HCT116 (cell line): ENCODE measurements around the gene MYO1B.

Experiments used
- EZH2 ChIP-seq: fragments of 200-600 bp; sonication (generic); IDR thresholded peaks from 2 replicates; pipeline ENCODE4 v1.6.1; 2017; ENCODE audit warnings: antibody characterized with exemption, mixed run types
- JUND ChIP-seq: IDR thresholded peaks from 2 replicates; pipeline ENCODE4 v1.6.1; 2012
- POLR2A ChIP-seq: IDR thresholded peaks from 2 replicates; pipeline ENCODE4 v1.7.0; 2011; ENCODE audit warnings: borderline replicate concordance; ENCODE audit not compliant: insufficient read depth, insufficient read length; ENCODE audit errors: extremely low read depth
- POLR2AphosphoS5 ChIP-seq: IDR thresholded peaks from 2 replicates; pipeline ENCODE4 v1.6.1; 2011; ENCODE audit warnings: mild to moderate bottlenecking, low read depth, low read length, moderate library complexity
- ZNF274 ChIP-seq: fragments of 200-500 bp; sonication (Bioruptor generic); IDR thresholded peaks from 2 replicates; pipeline ENCODE4 v1.6.1; 2014; ENCODE audit warnings: mild to moderate bottlenecking, low read depth, low read length, inconsistent platforms
- TF ChIP-seq, protein P1 (sequence below), 3 experiments: fragments of 200-600 bp in 1 of 3; sonication (generic) in 1 of 3; IDR thresholded peaks in 2 of 3; conservative IDR thresholded peaks in 1 of 3; 2 replicates each; pipeline ENCODE4 v1.5.1; 2012 to 2017; ENCODE audit warnings: low read depth in 2 of 3, low read length in 2 of 3, antibody characterized with exemption in 1 of 3, borderline replicate concordance in 1 of 3, control low read depth in 1 of 3, mild to moderate bottlenecking in 1 of 3, mixed read lengths in 1 of 3, mixed run types in 1 of 3, moderate library complexity in 1 of 3; ENCODE audit not compliant: insufficient read depth in 1 of 3
- TF ChIP-seq, protein P2 (sequence below): IDR thresholded peaks from 2 replicates; pipeline ENCODE4 v1.6.1; 2012; ENCODE audit warnings: low read depth
- TF ChIP-seq, protein P3 (sequence below): IDR thresholded peaks from 2 replicates; pipeline ENCODE4 v1.6.1; 2012

DNA sequence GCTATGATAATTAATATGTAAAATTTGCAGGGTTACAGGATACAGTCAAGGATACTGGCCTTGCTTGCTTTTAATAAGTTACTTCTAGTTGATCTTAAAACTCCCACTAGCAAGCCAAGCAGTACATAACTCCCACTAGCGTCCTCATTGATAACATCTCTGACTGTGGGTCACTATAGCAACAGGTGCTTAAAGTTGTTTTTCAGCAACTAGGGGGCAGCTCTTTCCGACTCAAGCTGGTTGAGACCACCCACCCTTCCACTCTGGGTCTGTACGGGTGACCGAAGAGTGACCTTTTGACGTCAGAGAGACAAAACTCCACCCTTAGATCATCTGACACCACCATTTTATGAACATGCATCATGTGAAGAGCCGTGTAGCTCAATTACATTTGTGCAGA is 208.6 kb downstream of the MYO1B start:
- TF ChIP-seq, protein P1, sequence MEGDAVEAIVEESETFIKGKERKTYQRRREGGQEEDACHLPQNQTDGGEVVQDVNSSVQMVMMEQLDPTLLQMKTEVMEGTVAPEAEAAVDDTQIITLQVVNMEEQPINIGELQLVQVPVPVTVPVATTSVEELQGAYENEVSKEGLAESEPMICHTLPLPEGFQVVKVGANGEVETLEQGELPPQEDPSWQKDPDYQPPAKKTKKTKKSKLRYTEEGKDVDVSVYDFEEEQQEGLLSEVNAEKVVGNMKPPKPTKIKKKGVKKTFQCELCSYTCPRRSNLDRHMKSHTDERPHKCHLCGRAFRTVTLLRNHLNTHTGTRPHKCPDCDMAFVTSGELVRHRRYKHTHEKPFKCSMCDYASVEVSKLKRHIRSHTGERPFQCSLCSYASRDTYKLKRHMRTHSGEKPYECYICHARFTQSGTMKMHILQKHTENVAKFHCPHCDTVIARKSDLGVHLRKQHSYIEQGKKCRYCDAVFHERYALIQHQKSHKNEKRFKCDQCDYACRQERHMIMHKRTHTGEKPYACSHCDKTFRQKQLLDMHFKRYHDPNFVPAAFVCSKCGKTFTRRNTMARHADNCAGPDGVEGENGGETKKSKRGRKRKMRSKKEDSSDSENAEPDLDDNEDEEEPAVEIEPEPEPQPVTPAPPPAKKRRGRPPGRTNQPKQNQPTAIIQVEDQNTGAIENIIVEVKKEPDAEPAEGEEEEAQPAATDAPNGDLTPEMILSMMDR (IDR thresholded peaks at IDR 0.05 in 2 of 3, conservative IDR thresholded peaks at IDR 0.05 in 1 of 3; ENCODE audit: borderline replicate concordance in 1 of 3, insufficient read depth in 1 of 3, low read depth in 2 of 3, low read length in 2 of 3): no peak
- TF ChIP-seq POLR2A: no peak
- TF ChIP-seq, protein P2, sequence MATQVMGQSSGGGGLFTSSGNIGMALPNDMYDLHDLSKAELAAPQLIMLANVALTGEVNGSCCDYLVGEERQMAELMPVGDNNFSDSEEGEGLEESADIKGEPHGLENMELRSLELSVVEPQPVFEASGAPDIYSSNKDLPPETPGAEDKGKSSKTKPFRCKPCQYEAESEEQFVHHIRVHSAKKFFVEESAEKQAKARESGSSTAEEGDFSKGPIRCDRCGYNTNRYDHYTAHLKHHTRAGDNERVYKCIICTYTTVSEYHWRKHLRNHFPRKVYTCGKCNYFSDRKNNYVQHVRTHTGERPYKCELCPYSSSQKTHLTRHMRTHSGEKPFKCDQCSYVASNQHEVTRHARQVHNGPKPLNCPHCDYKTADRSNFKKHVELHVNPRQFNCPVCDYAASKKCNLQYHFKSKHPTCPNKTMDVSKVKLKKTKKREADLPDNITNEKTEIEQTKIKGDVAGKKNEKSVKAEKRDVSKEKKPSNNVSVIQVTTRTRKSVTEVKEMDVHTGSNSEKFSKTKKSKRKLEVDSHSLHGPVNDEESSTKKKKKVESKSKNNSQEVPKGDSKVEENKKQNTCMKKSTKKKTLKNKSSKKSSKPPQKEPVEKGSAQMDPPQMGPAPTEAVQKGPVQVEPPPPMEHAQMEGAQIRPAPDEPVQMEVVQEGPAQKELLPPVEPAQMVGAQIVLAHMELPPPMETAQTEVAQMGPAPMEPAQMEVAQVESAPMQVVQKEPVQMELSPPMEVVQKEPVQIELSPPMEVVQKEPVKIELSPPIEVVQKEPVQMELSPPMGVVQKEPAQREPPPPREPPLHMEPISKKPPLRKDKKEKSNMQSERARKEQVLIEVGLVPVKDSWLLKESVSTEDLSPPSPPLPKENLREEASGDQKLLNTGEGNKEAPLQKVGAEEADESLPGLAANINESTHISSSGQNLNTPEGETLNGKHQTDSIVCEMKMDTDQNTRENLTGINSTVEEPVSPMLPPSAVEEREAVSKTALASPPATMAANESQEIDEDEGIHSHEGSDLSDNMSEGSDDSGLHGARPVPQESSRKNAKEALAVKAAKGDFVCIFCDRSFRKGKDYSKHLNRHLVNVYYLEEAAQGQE: no peak
- no peak for TF ChIP-seq ZNF274
- TF ChIP-seq JUND: no peak
- no peak for TF ChIP-seq POLR2AphosphoS5
- no peak for TF ChIP-seq EZH2
- TF ChIP-seq, protein P3, sequence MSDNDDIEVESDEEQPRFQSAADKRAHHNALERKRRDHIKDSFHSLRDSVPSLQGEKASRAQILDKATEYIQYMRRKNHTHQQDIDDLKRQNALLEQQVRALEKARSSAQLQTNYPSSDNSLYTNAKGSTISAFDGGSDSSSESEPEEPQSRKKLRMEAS: no peak
